HG03520 (cell line): ENCODE results near the gene TTC31.
"Not testable (repeated sequence)": the region's sequence is repeated elsewhere in the genome, so short reads cannot be mapped to it uniquely, and the experiment has no call there.

Source experiments
- ATAC-seq: cut with Tn5 transposase; IDR thresholded peaks from one replicate; pipeline ENCODE4 v1.9.1; 2021; ENCODE audit warnings: mild to moderate bottlenecking, moderate library complexity; ENCODE audit not compliant: unreplicated experiment

TTC31 gene

DNA sequence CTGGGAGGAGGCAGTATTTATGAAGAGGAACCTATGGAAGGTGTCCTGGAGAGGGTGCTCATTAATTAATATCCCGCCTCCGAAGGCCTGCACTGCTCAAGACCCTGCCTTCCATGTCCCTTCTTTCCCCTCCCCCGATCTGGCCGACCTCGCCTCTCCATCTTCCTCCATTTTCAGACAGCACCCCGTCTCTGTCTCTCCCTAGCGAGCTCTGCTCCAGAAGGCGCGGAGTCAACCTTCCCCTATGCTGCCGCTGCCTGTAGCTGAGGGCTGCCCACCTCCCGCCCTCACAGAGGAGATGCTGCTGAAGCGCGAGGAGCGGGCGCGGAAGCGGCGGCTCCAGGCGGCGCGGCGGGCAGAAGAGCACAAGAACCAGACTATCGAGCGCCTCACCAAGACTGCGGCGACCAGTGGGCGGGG, 25.7 kb upstream of the TTC31 start:
- no peak for ATAC-seq

DNA sequence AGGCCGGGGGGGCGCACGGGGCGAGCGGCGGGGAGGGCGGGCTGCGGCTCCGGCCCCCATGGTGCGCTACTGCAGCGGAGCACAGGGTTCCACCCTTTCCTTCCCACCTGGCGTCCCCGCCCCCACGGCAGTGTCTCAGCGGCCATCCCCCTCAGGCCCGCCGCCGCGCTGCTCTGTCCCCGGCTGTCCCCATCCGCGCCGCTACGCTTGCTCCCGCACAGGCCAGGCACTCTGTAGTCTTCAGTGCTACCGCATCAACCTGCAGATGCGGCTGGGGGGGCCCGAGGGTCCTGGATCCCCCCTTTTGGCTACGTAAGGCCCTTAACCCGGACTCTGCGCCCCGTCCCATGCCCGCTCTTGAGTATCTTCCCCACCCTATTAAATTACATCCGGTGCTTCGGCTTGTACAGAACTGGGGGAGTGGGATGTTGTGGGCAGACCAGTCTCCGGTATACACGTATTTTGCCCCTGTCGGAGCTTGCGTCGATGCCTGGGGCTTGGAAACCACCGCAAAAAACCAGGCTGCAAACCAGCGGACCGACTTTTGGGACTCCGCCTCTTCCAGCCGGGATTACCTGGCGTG, 25.2 kb upstream of the TTC31 start:
- ATAC-seq, result peak; percentile 29

DNA sequence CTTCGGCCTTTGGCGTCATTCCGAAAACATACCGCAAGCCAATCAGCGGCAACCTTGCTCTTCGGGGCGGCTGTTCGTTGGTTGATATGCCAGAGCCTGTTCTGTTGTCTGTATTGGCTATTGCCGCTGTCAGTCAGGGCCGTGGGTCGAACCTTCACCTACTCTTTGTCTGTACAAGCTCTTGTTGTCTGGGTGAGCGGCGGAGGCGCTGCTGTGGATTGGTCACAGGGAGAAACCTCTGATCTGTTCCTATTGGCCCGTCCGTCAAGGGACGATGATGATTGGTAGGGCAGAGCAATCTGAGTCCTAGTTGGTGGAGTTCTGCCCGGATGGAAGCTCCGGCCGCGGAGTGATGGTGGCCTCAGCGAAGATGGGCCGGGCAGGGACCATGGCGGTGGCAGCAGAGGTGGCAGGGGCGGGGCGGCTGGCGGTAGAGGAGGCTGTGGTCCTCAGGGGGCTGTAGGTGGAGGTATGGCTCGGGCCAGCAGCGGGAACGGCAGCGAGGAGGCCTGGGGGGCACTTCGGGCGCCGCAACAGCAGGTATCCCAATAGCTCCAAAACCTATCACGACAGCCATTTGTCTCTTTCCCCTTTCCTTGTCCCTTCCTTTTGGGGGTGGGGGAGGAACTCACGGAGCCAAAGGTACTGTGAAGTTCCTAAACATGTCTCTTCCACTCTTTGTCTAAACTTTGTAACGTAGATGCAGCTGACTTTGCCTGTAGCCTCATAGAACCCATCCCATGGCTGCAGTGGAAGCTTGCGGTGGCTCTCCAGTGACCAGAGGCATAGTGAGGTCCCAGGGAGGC, 24.5 kb upstream of the TTC31 start, which contains the start of gene WBP1:
Gene WBP1, plus strand, starts transcription at position 307 of the 806 bp plus-strand sequence. Its CDS starts 165 bp downstream, at position 472.
- ATAC-seq, result peak; percentile 80

DNA sequence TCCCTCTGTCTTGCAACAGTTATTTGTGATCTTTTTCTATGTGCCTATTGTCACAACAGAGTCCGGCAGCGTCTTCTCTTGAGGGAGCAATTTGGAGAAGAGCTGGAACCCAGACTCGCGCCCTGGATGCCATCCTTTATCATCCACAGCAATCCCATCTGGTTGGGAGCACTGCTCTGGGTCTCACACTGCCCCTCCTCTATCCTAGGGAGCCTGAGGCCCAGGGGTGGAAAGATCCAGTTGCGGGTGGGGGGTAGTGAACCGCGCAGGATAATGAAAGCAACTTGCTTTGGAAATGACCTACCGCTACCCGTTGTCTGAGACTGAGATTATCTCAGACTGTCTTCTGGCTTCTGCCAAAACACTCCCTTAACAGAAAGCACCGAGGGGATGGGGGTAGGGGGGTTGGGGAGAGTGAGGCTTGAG, 23.9 kb upstream of the TTC31 start:
- no peak for ATAC-seq

DNA sequence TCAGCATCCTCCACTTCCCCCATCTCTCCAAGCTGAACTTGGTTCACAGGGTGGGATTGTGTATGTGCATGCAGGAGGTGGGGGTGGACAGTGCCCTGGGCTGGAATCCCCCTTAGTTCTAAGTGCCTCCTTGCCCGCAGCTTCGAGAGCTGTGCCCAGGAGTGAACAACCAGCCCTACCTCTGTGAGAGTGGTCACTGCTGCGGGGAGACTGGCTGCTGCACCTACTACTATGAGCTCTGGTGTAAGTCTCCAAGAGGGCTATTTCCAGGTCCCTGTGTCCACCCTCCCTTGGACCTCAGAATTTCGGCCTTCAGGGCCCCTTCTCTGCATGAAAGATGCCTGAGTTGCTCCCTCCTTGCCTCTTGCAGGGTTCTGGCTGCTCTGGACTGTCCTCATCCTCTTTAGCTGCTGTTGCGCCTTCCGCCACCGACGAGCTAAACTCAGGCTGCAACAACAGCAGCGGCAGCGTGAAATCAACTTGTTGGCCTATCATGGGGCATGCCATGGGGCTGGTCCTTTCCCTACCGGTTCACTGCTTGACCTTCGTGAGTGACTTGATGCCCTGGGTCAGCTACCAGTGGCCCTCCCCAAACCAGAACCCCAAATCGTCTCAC, 23.3 kb upstream of the TTC31 start:
- not testable (repeated sequence) for ATAC-seq

DNA sequence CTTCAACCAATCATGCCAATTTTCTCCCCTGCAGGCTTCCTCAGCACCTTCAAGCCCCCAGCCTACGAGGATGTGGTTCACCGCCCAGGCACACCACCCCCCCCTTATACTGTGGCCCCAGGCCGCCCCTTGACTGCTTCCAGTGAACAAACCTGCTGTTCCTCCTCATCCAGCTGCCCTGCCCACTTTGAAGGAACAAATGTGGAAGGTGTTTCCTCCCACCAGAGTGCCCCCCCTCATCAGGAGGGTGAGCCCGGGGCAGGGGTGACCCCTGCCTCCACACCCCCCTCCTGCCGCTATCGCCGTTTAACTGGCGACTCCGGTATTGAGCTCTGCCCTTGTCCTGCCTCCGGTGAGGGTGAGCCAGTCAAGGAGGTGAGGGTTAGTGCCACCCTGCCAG, 22.7 kb upstream of the TTC31 start:
- ATAC-seq, result not testable (repeated sequence)

DNA sequence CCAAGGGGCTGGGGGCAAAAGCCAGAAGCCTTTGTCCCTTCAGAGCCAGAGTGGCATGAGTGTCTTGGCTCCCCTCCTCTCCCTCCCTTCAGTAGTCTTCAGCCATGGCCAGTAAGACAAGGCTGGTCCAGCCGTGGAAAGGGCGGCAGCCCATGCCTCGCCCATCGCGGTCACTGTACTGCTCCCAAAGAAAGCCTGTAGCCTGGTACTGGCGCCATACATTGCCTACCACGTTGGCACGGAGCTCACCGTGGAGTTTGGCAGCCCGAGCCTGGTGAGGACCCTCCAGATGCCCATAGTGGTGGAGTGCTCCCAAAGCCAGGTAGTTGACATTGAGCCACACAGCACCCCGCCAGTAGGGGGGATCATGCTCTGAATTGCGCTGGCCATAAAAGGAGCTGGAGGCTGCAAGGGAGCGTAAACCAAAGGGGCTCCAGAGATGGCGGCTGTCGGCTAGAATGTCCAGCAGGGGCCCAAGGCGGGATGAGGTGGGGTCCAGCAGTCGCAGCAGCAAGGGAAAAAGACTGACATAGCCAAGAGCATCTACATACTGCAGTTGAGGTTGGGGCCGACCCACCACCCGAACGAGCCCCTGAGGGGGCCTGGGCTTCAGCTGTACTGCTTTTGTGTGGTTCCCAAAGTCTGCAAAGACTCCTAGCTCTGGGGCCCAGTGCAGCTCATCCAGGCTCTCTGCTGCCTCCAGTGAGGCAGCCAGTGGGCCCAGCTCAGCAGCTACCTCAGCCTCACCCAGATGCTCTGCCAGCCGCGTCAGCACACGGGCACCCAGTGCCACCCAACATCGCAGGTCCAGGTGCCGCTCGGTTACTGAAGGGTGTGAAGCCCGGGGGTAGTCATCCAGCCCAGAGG, 21.5 kb upstream of the TTC31 start:
- ATAC-seq, result no peak

DNA sequence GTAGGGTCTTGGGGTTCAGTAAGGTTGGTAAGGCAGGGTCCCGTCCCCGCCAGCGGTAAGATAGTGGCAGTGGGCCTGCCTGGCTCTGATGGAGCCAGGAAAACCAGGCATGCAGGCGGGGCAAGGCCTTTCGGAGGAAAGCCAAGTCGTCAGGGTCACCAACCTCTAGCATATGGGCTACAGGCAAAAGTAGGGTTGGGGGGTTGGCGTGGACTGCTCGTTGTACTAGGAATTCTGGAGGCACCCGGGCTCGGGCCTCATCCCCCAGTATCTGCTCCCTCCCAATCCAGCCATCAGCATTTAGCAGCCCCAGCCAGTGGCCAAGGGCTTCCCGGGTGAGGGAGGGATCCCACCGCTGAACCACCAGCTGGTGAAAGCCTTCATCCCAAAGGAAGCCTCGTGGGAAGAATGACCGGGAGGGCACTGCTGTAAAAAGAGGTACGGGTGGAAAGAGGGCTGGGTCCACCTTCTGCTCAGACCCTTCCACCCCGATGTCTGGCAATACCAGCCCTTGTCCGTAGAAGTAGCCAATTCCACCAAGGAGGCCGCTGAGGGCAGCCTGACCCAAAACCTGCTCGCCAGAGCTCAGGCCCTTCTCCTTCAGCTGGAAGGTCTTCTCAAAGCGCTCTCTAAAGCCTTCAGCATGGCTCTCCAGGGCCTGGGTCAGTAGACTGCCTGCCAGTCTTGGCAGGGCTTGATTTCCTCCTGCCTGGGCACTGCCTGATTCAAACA, 20.7 kb upstream of the TTC31 start:
- ATAC-seq, result no peak

DNA sequence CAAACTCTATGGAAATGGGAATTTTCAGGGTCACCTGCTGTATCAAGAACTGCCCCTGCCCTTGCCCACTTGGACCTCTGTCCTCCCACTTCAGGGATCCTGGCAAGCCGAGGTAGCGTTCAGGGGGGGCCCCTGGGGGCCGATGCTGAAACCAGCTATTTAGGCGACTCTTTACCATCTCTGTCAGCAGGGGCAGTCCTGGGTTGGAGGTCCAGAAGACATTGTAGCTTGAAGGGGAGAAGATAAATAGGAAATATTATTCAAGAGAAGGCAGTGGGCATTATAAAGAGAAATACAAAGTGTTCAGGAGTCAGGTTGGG, 20.1 kb upstream of the TTC31 start:
- no peak for ATAC-seq

DNA sequence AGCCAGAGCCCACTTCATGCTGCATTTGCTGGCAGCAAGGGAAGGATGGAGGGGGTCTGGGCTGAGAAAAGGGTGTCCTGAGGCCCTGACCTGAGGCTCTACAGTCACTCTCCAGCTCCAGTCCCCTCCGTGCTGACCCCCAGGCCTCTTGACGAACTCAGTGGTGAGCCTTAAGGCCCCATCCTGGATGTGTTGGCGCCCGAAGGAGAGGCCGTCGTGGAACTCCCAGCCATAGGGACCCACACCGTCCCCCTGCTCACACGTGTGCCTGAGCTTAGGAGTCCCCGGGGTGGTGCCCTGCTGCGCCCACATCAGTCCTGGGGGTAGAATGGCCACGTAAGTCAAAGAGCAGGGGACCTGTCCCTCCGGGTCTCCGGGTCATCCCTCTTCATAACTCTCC, 18.5 kb upstream of the TTC31 start:
- no peak for ATAC-seq

DNA sequence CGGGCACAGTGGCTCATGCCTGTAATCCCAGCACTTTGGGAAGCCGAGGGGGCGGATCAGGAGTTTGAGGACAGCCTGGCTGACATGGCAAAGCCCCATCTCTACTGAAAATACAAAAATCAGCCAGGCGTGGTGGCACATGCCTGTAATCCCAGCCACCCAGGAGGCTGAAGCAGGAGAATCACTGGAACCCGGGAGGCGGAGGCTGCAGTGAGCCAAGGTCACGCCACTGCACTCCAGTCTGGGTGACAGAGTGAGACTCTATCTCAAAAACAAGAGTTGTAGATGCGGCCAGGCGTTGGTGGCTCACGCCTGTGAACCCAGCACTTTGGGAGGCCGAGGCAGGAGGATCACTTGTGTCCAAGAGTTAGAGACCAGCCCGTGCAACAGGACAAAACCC, 12.1 kb upstream of the TTC31 start:
- not testable (repeated sequence) for ATAC-seq

DNA sequence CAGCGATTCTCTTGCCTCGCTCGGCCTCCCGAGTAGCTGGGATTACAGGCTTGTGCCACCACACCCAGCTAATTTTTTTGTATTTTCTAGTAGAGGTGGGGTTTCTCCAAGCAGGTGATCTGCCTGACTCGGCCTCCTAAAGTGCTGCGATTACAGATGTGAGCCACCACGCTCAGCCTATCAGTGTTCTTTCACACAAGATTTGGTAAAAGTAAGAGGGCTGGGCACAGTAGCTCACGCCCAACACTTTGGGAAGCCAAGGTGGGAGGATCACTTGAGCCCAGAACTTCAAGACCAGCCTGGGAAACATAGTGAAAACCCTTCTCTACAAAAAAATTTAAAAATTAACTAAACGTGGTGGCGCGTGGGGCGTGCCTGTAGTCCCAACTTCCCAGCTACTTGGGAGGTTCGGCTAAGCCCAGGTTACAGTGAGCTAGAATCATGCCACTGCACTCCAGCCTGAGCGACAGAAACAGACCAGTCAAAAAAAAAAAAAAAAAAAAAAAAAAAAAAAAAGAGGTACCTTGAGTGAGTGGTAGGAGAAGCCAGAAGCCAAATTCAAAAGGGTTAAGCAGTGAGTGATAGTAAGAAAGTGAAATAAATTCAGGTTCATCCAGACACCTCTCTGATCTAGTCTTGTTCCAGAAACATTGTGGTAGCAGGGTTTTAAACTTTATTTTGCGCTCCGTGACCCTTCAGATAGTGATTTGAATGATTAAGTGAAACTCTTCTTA, 11.4 kb upstream of the TTC31 start:
- no peak for ATAC-seq

DNA sequence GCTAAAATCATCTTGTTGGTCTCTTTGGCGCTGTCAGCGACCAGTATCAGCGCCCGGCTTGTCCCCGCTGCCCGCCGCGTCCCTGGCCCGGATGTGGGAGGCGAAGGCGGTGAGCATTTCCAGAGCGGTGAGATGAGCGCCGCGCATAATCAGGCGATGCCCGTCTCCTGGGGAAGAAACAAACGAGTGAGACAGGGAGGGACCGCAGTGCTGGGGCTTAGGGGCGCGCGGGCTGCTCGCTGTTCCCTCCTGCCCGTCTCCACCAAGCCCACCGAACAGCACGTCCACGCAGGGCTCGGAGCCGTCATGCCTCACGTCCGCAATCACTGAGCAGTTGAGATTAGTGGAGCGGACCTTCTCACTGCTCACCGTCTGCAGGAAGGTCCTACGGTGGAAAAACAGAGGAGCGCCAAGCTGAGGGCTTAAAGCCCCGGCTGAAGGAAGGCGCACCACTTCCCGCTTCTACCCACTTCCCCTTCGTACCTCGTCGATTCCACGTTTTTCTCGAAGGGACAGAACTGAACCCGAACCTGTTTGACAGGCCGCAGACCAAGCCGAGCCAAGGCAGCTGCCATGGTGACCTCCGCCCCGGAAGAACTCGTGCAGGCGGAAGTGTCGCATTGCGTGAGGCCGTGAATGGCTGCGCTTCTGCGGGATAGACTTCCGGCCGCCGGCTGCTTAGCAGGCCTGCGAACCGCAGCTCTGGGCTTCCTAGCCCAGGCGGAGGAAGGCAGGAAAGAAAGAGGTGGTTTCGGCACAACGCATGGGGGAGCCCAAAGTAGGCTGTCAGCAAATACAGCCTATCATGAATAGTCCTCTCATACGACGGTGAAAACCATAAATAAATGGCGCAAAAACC, 10.6 kb upstream of the TTC31 start, which contains the start of gene MRPL53:
Gene MRPL53, minus strand, starts transcription at position 595 of the 859 bp plus-strand sequence. Its CDS starts 20 bp downstream, at position 575.
- peak; percentile 61 for ATAC-seq

DNA sequence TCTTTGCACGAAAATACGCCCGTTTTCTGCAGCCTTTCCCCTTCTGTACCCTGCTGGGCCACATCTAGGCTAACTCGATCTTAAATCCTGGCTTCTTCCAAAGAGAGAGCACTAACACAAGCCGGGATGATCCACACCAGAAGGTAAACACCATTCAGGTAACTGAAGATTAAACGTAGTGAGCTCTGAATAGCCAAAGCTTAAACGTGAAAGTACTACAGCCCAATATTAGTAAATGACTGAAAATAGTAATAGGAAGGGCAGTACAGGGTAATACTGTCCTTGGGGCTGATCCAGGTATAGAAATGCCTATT, 10.0 kb upstream of the TTC31 start:
- ATAC-seq, result peak; percentile 4

DNA sequence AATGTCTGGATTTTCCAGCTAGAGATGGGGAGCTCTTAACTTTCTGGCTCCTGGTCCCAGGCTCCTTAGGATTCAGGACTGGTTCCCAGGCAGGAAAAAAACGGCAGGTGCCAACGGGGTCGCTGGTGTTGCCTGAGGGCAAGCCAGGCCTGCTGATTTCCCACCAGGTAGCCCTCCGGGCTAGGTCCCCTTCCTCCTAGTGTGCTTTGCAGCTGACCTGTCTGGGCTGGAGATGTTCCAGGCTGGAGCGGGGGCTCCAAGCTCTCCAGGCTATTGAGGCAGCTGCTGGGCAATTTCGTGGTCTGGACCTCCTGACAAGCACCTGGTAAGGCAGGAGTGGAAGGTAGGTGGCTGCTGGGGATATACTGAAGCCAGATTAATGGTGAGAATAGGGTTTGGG, 8.4 kb upstream of the TTC31 start:
- ATAC-seq, result no peak

DNA sequence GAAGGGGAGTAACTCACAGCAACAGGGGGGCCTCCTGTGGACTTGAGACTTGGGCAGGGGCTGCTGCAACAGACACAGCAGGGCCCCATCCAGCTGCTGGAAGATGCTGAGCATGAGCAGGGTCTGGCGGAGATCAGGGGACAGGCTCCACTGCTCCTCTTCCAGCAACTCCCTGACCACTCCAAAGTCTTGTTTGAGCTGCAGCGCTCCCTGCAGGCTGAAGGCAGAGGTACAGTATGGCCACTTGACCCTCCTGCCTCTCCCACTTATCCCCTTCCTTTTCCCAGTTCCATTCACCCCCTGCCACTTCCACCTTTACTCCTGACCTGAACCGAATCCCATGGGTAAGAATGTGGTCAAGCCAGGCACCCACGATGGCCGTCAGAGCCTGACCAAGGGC, 8.0 kb upstream of the TTC31 start:
- no peak for ATAC-seq

DNA sequence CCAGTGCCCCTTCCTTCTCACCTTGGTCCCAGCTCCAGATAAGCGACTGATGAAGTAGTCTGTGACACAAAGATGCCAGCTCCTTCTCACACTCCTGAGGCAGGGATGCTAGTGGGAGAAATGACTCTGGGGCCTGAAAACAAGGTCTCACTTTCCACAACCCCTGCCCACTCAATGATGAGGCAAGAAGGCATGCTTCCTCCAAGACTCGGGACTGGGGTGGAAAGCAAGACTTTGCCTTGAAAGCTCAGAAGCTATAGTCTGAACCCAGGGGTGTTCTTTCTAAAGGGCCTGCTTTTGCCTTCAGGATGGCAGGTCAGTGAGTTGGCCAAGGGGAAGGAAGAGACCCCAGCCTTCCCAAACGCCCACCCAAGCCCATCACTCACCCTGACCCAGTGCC, 1.4 kb upstream of the TTC31 start:
- no peak for ATAC-seq

DNA sequence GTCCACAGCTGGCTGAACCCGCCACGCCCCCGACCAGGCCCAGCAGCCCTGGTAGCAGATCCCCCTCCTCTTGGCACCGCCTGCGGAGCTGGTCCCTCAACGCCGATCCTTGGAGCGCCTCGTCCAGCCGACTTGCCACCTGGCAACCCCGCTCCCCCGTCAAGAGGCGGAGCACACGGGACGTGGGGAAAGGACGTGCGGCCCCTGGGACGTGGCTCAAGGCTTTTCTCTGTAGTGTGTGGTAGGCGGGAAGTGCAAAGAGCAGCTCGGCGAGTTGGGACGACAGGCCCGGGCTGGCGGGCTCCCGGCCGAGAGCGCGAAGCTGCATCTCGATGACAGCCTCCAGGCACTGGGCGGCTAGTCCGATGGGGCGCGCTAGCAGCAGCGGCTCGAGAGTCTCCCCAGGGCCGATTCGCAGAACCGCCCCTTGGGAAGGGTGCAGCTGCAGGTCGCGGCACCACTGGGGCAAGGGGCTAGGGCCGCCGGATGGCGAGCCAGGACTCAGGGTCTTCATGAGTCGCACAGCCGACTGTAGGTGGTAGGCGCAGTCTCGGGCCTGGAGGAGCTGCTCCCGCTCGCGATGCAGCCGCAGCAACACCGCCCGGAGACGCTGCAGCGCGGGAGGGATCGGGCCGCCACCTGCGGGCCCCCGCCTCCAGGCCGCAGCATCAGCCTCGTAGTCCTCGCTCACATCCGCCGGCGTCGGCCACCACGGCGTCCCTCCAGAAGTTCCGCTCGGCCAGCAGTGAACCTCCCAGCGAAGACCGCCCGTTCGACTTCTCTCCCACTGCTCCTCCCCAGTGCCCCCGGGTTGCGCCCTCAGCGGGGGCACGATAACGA, 700 bp upstream of the TTC31 start:
- peak; percentile 29 for ATAC-seq
